HCT116 (cell line): ENCODE results near the gene FHDC1. TPM values are rescaled to one million over a fixed set of nuclear protein-coding genes. Genes with fewer than 3 reads are reported as not detected.

Experiments used
- ATAC-seq: fragments of 200-7000 bp; cut with Tn5 transposase; 2 replicates; pipeline ENCODE4 v1.9.1; 2020; ENCODE audit warnings: mild to moderate bottlenecking, moderate library complexity
- BruUV-seq: library from RNA; stranded (reverse); fragments of 400-500 nt; replicated peaks from 2 replicates; lab custom pipeline; 2021; lab: Mats Ljungman, UMichigan
- CTCF ChIA-PET: fragments of 300-600 bp; sonication (Branson Sonifier 250); formaldehyde crosslinking; loops from one replicate; lab custom pipeline; 2021; ENCODE audit warnings: antibody characterized with exemption; lab: Charles Lee
- POLR2A ChIA-PET: fragments of 300-600, 350-600 bp; sonication (Branson Sonifier 250); formaldehyde crosslinking; loops from one replicate; lab custom pipeline; 2021; ENCODE audit warnings: antibody characterized with exemption; lab: Charles Lee
- RAD21 ChIA-PET, 2 experiments: fragments of 300-600 bp; sonication (Branson Sonifier 250); formaldehyde crosslinking; loops; one replicate each; lab custom pipeline; 2023; ENCODE audit warnings: low total read pairs in 2 of 2; ENCODE audit not compliant: uncharacterized antibody in 2 of 2, unreplicated experiment in 2 of 2, low non-redundant PET in 1 of 2; lab: Charles Lee
- DNase-seq: peaks from one replicate; pipeline ENCODE4 v3.0.0-alpha.2; 2010; ENCODE audit warnings: low read depth, low spot score
- H2AFZ ChIP-seq: fragments of 200-600 bp; shearing (Covaris generic), sonication (generic); 2 replicates; pipeline ENCODE4 v1.6.1; 2017; ENCODE audit warnings: low read depth, mixed run types, mixed read lengths, antibody characterized with exemption, low read length; ENCODE audit not compliant: poor library complexity, severe bottlenecking
- H3K27ac ChIP-seq: 2 replicates; pipeline ENCODE4 v1.5.1; 2012; ENCODE audit warnings: low read depth, low read length
- H3K27me3 ChIP-seq: fragments of 200-600 bp; sonication (generic); 2 replicates; pipeline ENCODE4 v1.6.1; 2016; ENCODE audit warnings: mixed run types, low read length, mixed read lengths; ENCODE audit not compliant: insufficient read depth
- H3K36me3 ChIP-seq, 2 experiments: fragments of 200-500 bp in 1 of 2; fragments of 200-600 bp in 1 of 2; sonication (Bioruptor generic) in 1 of 2; sonication (generic) in 1 of 2; 2 replicates each; pipeline versions ENCODE4 v1.5.1 to v1.6.1; 2014 to 2016; ENCODE audit warnings: low read length in 2 of 2, inconsistent platforms in 1 of 2, mixed read lengths in 1 of 2, mixed run types in 1 of 2; ENCODE audit not compliant: insufficient read depth in 2 of 2, control insufficient read depth in 1 of 2
- H3K4me1 ChIP-seq, 2 experiments: fragments of 200-600 bp in 1 of 2; sonication (generic) in 1 of 2; 2 replicates each; pipeline versions ENCODE4 v1.5.1 to v1.6.1; 2012 to 2017; ENCODE audit warnings: low read length in 2 of 2, inconsistent platforms in 1 of 2, mild to moderate bottlenecking in 1 of 2, mixed read lengths in 1 of 2, mixed run types in 1 of 2, moderate library complexity in 1 of 2; ENCODE audit not compliant: insufficient read depth in 2 of 2, control insufficient read depth in 1 of 2
- H3K4me2 ChIP-seq: fragments of 200-600 bp; sonication (generic); 2 replicates; pipeline ENCODE4 v1.6.1; 2017; ENCODE audit warnings: mixed run types, low read length, mixed read lengths
- H3K4me3 ChIP-seq, 2 experiments: fragments of 200-600 bp in 1 of 2; sonication (generic) in 1 of 2; replicated peaks in 1 of 2; 2 replicates each; pipeline ENCODE4 v1.5.1; 2011 to 2016; ENCODE audit warnings: low read length in 2 of 2, control low read depth in 1 of 2, low read depth in 1 of 2, mild to moderate bottlenecking in 1 of 2, mixed read lengths in 1 of 2, mixed run types in 1 of 2
- H3K79me2 ChIP-seq: fragments of 200-600 bp; sonication (generic); 2 replicates; pipeline ENCODE4 v1.6.1; 2017; ENCODE audit warnings: mild to moderate bottlenecking, mixed run types, low read length, moderate library complexity, mixed read lengths; ENCODE audit not compliant: insufficient read depth
- H3K9ac ChIP-seq: fragments of 200-600 bp; sonication (generic); 2 replicates; pipeline ENCODE4 v1.6.1; 2016; ENCODE audit warnings: low read length, mixed read lengths
- H3K9me2 ChIP-seq: fragments of 200-600 bp; sonication (generic), shearing (Covaris generic); 2 replicates; pipeline ENCODE4 v1.6.1; 2017; ENCODE audit warnings: mixed run types, mild to moderate bottlenecking, moderate library complexity; ENCODE audit not compliant: insufficient read depth
- H3K9me3 ChIP-seq, 2 experiments: fragments of 200-500 bp in 1 of 2; fragments of 200-600 bp in 1 of 2; sonication (Bioruptor generic) in 1 of 2; sonication (generic) in 1 of 2; 2 replicates each; pipeline ENCODE4 v1.6.1; 2014 to 2017; ENCODE audit warnings: low read length in 2 of 2, mixed read lengths in 2 of 2, inconsistent platforms in 1 of 2, low read depth in 1 of 2, mild to moderate bottlenecking in 1 of 2, mixed run types in 1 of 2, moderate library complexity in 1 of 2; ENCODE audit not compliant: control insufficient read depth in 1 of 2, insufficient read depth in 1 of 2
- H4K20me1 ChIP-seq: fragments of 200-600 bp; sonication (generic), shearing (Covaris generic); 2 replicates; pipeline ENCODE4 v1.6.1; 2017; ENCODE audit warnings: mixed run types, mild to moderate bottlenecking, moderate library complexity; ENCODE audit not compliant: insufficient read depth
- CBX3 ChIP-seq: IDR thresholded peaks from 2 replicates; pipeline ENCODE4 v1.6.1; 2012; ENCODE audit warnings: low read depth
- CEBPB ChIP-seq: IDR thresholded peaks from 2 replicates; pipeline ENCODE4 v1.6.1; 2012; ENCODE audit warnings: low read depth
- ELF1 ChIP-seq: IDR thresholded peaks from 2 replicates; pipeline ENCODE4 v1.6.1; 2012; ENCODE audit warnings: low read depth, borderline replicate concordance
- EZH2 ChIP-seq: fragments of 200-600 bp; sonication (generic); IDR thresholded peaks from 2 replicates; pipeline ENCODE4 v1.6.1; 2017; ENCODE audit warnings: antibody characterized with exemption, mixed run types
- EZH2phosphoT487 ChIP-seq: fragments of 200-600 bp; IDR thresholded peaks from 2 replicates; pipeline ENCODE4 v1.6.1; 2018; ENCODE audit warnings: antibody characterized with exemption, borderline replicate concordance
- POLR2A ChIP-seq: IDR thresholded peaks from 2 replicates; pipeline ENCODE4 v1.7.0; 2011; ENCODE audit warnings: borderline replicate concordance; ENCODE audit not compliant: insufficient read depth, insufficient read length; ENCODE audit errors: extremely low read depth
- RAD21 ChIP-seq: IDR thresholded peaks from 2 replicates; pipeline ENCODE4 v1.6.1; 2012; ENCODE audit warnings: low read depth, mild to moderate bottlenecking
- SIN3A ChIP-seq: IDR thresholded peaks from 2 replicates; pipeline ENCODE4 v1.6.1; 2012; ENCODE audit warnings: low read depth
- SP1 ChIP-seq: IDR thresholded peaks from 2 replicates; pipeline ENCODE4 v1.6.1; 2012; ENCODE audit warnings: low read depth
- TCF7L2 ChIP-seq: IDR thresholded peaks from 2 replicates; pipeline ENCODE4 v1.7.0; 2011; ENCODE audit warnings: borderline replicate concordance, inconsistent platforms; ENCODE audit not compliant: insufficient read depth, insufficient read length; ENCODE audit errors: extremely low read depth
- YY1 ChIP-seq: IDR thresholded peaks from 2 replicates; pipeline ENCODE4 v1.6.1; 2011; ENCODE audit warnings: low read length, low read depth, moderate library complexity, mild to moderate bottlenecking; ENCODE audit not compliant: insufficient replicate concordance; ENCODE audit errors: extremely low read depth
- ZFX ChIP-seq: fragments of 450-650 bp; IDR thresholded peaks from 2 replicates; pipeline ENCODE4 v1.6.1; 2017
- intact Hi-C: fragments of 100-400 bp; cut with micrococcal nuclease; formaldehyde crosslinking; loops from 2 replicates; pipeline ENCODE4 v1.10.0; 2022
- total RNA-seq: library from RNA; stranded (reverse); gene quantifications from one replicate; pipeline ENCODE4 v1.2.1, GENCODE V29; 2021; ENCODE audit not compliant: unreplicated experiment
- TF ChIP-seq, protein P1 (sequence below): IDR thresholded peaks from 2 replicates; pipeline ENCODE4 v1.6.1; 2011; ENCODE audit warnings: mild to moderate bottlenecking, low read length, moderate library complexity; ENCODE audit not compliant: insufficient replicate concordance; ENCODE audit errors: extremely low read depth

The FHDC1 gene
- total RNA-seq, 1 experiment from 2014 or later: 1.8 TPM

- DNase-seq (no peak), ATAC-seq (no peak)
- no peaks in the 10 kb centered on the region for H3K9me2 ChIP-seq
- POLR2A ChIA-PET: no interaction called here
- no peak overlapping the region for H3K4me3 ChIP-seq
- intact Hi-C loops: no loop called here
- H3K4me2 ChIP-seq: no peak overlapping the region
- H4K20me1 ChIP-seq: no peaks in the 10 kb centered on the region
- no peak overlapping the region for H2AFZ ChIP-seq
- BruUV-seq: no TSS peak
- no peaks in the 10 kb centered on the region for H3K27me3 ChIP-seq
- no peaks in the 10 kb centered on the region for H3K36me3 ChIP-seq
- H3K9me3 ChIP-seq: no peaks in the 10 kb centered on the region
- no peak overlapping the region for H3K27ac ChIP-seq
- H3K4me1 ChIP-seq: peaks cover 0 to 4% of the 10 kb centered on the region in 2 experiments; a peak in 1 of 4 replicates
- CTCF ChIA-PET: no interaction called here
- no peak overlapping the region for H3K9ac ChIP-seq
- RAD21 ChIA-PET: no interaction called here
- H3K79me2 ChIP-seq: no peaks in the 10 kb centered on the region
- TF ChIP-seq EZH2phosphoT487: no peak
Observed at GRCh38 chr4:152979731-152980330, 43.7 kb downstream of the FHDC1 start.

DNA sequence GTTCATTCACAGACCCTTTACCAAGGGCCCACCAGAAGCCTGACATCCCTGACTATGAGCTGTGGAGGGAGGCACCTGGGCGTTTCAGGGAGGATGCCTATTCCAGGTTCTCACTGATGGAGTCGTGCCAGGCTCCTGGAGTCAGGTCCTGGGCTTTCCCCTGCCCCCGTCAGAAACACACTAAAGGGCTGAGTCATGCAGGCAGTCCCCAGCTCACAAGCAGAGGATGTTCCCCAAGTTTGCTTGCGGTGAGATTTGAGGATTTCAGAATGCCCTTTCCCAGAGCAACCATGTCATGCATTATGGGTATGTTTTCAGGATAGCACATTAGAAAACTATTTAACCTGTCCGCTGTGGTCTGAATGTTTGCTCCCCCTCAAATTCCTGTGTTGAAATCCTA is 45.2 kb downstream of the FHDC1 start:
- Histone ChIP-seq H2AFZ (no peak overlapping the region), H3K9me2 (no peaks in the 10 kb centered on the region), H3K4me3 (no peak overlapping the region), H3K79me2 (no peaks in the 10 kb centered on the region), H4K20me1 (no peaks in the 10 kb centered on the region), H3K9me3 (no peaks in the 10 kb centered on the region), H3K4me2 (no peak overlapping the region), H3K27me3 (no peaks in the 10 kb centered on the region), H3K4me1 (peaks cover 0 to 4% of the 10 kb centered on the region in 2 experiments; a peak in 1 of 4 replicates), H3K9ac (no peak overlapping the region), H3K27ac (no peak overlapping the region), H3K36me3 (no peaks in the 10 kb centered on the region)
- intact Hi-C loops: no loop called here
- TF ChIP-seq SIN3A (no peak), TCF7L2 (no peak), POLR2A (no peak), RAD21 (no peak), CEBPB (no peak), CBX3 (no peak), EZH2 (no peak), EZH2phosphoT487 (no peak), YY1 (no peak), ZFX (no peak), ELF1 (no peak), SP1 (no peak)
- TF ChIP-seq, protein P1, sequence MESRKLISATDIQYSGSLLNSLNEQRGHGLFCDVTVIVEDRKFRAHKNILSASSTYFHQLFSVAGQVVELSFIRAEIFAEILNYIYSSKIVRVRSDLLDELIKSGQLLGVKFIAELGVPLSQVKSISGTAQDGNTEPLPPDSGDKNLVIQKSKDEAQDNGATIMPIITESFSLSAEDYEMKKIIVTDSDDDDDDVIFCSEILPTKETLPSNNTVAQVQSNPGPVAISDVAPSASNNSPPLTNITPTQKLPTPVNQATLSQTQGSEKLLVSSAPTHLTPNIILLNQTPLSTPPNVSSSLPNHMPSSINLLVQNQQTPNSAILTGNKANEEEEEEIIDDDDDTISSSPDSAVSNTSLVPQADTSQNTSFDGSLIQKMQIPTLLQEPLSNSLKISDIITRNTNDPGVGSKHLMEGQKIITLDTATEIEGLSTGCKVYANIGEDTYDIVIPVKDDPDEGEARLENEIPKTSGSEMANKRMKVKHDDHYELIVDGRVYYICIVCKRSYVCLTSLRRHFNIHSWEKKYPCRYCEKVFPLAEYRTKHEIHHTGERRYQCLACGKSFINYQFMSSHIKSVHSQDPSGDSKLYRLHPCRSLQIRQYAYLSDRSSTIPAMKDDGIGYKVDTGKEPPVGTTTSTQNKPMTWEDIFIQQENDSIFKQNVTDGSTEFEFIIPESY: no peak
- RAD21 ChIA-PET: no interaction called here
- DNase-seq (no peak), ATAC-seq (no peak)
- CTCF ChIA-PET: no interaction called here
- POLR2A ChIA-PET: no interaction called here
- BruUV-seq: no TSS peak
